SH-SY5Y (cell line): ENCODE results near the gene MGAM2.

Experiments used
- GATA2 ChIP-seq: IDR thresholded peaks from 2 replicates; pipeline ENCODE4 v1.6.1; 2011; ENCODE audit warnings: mild to moderate bottlenecking, low read depth, low read length
- GATA3 ChIP-seq: IDR thresholded peaks from 2 replicates; pipeline ENCODE4 v1.6.1; 2011; ENCODE audit warnings: low read depth, mild to moderate bottlenecking, low read length, moderate library complexity

GRCh38 chr7:142172932-142173331 lies 61.4 kb downstream of the MGAM2 start:
- TF ChIP-seq GATA3 (no peak), GATA2 (no peak)
